Measurements from ENCODE around the gene CHD9.
"Not testable (repeated sequence)": the region's sequence is repeated elsewhere in the genome, so short reads cannot be mapped to it uniquely, and the experiment has no call there.

The CHD9 gene

GRCh38 chr16:53131363-53132071 is 76.7 kb downstream of the CHD9 start:
- no peak for DNase-seq (ENCODE audit: low read depth, low spot score)

GRCh38 chr16:53132406-53132805 is 77.6 kb downstream of the CHD9 start:
- DNase-seq (ENCODE audit: low read depth, low spot score), result no peak

DNA sequence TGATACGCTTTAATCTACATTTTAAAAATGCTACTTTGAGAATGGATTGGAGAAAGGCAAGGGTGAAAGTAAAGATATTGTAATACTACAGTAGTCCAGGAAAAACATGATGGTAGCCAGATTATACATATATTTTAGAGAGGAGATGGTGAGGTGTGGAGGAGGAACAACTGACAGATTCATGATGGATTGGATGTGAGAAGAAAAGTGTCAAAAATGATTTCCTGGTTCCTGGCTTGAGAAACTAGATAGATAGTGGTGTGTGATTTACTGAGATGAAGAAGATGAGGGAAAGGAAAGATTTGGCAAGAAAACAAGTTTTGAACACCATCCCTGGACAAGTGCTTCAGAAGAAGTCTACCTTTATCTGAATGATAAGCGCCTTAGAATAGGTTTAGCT is 80.5 kb downstream of the CHD9 start:
- DNase-seq (ENCODE audit: low read depth, low spot score), result no peak

DNA sequence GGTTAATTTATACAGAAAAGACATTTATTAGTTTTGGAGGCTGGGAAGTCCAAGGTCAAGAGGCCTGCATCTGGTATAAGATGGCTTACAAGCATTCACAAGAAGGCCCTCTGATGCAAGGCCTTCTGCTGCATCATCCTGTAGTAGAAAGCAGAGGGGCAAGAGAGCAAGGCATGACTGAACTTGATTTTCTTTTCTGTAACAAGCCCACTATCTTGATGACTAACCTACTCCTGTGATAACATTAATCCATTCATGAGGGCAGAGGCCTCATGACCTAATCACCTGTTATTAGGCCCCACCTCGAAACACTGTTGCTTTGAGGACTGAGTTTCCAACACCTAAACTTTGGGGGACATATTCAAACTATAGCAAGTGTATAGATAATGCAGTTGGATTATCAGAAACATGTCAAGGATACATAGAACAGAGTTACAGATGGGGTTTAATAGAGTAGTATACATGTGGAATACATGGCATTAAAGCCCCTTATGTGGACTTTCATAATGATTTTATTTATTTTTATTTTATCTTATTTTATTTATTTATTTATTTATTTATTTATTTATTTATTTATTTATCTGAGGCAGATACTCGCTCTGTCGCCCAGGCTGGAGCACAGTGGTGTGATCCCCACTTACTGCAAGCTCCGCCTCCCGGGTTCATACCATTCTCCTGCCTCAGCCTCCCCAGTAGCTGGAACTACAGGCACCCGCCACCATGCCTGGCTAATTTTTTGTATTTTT is 88.2 kb downstream of the CHD9 start:
- DNase-seq (ENCODE audit: low read depth, low spot score), result no peak

DNA sequence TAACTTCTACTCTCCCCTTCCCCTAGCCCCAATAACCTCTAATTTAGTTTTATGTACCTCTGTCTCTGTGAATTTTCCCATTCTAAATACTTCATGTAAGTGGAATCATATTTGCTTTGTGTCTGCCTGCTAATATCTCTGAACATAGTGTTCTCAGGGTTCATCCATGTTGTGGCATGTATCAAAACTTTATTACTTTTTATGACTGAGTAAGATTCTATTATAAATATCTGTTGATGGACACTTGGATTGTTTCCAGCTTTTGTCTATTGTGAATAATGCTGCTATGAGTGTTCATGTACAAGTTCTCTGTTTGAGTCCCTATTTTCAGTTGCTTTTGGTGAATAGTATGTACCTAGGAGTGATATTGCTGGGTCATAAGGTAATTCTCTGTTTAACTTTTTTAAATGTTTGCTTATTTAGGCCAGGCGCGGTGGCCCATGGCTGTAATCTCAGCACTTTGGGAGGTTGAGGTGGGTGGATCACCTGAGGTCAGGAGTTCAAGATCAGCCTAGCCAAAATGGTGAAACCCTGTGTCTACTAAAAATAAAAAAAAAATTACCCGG is 92.8 kb downstream of the CHD9 start:
- DNase-seq (ENCODE audit: low read depth, low spot score), result no peak

GRCh38 chr16:53150769-53151168 is 96.0 kb downstream of the CHD9 start:
- DNase-seq (ENCODE audit: low read depth, low spot score), result no peak

- DNase-seq (ENCODE audit: low read depth, low spot score), result no peak
Measured at GRCh38 chr16:53152329-53152728, 97.5 kb downstream of the CHD9 start.

GRCh38 chr16:53153130-53153529 is 98.3 kb downstream of the CHD9 start:
- no peak for DNase-seq (ENCODE audit: low read depth, low spot score)

GRCh38 chr16:53154513-53154912 is 99.7 kb downstream of the CHD9 start:
- DNase-seq (ENCODE audit: low read depth, low spot score), result no peak

GRCh38 chr16:53156516-53156915 is 101.7 kb downstream of the CHD9 start:
- no peak for DNase-seq (ENCODE audit: low read depth, low spot score)

GRCh38 chr16:53159781-53160436 is 105.1 kb downstream of the CHD9 start:
- DNase-seq (ENCODE audit: low read depth, low spot score), result no peak

GRCh38 chr16:53166099-53166498 is 111.3 kb downstream of the CHD9 start:
- no peak for DNase-seq (ENCODE audit: low read depth, low spot score)

DNA sequence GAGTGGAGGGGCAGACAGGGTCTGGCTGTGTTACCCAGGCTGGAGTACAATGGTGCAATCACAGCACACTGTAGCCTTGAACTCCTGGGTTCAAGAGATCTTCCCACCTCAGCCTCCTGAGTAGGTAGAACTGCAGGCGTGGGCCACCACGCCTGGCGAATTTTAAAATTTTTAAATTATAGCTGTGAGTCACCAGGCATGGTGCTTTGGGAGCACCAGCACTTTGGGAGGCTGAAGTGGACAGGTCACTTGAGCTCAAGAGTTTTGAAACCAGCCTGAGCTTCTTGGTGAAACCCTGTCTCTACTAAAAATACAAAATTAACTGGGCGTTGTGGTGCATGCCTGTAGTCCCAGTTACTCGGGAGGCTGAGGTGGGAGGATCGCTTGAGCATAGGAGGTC is 114.0 kb downstream of the CHD9 start:
- no peak for DNase-seq (ENCODE audit: low read depth, low spot score)

DNA sequence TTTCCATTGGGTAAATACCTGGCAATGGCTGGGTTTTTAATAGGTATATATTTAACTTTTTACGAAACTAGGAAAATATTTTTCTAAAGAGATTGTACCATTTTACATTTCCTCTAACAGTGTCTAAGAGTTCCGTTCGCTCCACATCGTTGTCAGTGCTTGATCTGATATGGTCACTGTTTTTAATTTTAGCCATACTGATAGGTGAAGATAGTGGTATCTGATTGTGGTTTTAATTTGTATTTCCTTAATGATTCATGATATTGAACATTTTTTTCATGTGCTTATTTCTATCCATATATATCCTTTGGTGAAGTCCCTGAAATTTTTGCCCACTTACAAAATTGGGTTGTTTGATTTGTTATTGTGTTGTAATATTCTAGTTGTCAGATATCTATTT is 117.7 kb downstream of the CHD9 start:
- DNase-seq (ENCODE audit: low read depth, low spot score), result no peak

DNA sequence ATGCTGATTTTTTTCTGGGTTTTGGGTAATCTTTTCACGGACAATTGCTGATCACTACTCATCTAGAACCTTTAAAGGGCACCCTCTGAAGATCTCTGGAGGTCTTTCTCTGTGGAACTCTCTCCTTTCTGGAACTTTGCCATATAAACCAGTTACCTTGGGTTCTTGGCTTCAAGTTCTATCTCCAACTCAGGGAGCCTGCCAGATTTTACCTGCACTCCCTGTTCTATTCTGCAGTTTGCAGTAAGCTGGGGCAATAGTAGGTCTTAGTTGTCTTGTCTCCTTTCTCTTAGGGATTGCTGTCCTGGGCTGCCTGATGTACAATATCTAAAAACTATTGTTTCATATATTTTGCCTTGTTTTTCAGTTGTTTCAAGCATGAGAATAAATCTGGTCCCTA is 120.3 kb downstream of the CHD9 start:
- no peak for DNase-seq (ENCODE audit: low read depth, low spot score)

GRCh38 chr16:53176434-53176833 is 121.6 kb downstream of the CHD9 start:
- DNase-seq (ENCODE audit: low read depth, low spot score), result no peak

DNA sequence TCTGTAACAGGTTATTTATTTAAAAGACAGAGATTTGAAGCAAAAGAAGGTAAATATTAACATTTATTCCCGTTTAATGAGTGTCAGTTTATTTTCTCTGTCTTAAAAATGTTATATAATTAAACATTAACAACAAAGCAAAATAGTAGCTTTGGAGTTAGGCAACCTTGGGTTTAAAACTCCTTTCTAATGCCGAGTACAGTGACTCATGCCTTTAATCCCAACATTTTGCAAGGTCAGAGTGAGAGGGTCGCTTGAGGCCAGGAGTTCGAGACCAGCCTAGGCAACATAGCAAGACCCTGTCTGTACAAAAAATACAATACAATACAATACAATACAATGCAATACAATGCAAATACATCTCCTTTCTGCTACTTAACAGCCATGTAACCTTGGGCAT is 128.7 kb downstream of the CHD9 start:
- no peak for DNase-seq (ENCODE audit: low read depth, low spot score)

DNA sequence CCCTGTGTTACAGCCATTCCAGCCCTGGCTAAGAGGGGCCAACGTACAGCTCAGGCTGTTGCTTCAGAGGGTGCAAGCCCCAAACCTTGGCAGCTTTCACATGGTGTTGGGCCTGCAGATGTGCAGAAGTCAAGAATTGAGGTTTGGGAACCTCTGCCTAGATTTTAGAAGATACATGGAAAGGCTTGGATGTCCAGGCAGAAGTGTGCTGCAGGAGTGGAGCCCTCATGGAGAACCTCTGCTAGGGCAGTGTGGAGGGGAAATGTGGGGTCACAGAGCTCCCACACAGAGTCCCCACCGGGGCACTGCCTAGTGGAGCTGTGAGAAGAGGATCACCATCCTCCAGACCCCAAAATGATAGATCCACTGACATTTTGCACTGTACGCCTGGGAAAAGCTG is 130.9 kb downstream of the CHD9 start:
- DNase-seq (ENCODE audit: low read depth, low spot score), result not testable (repeated sequence)

- DNase-seq (ENCODE audit: low read depth, low spot score), result no peak
Measured at GRCh38 chr16:53187775-53188174, 133.0 kb downstream of the CHD9 start.

DNA sequence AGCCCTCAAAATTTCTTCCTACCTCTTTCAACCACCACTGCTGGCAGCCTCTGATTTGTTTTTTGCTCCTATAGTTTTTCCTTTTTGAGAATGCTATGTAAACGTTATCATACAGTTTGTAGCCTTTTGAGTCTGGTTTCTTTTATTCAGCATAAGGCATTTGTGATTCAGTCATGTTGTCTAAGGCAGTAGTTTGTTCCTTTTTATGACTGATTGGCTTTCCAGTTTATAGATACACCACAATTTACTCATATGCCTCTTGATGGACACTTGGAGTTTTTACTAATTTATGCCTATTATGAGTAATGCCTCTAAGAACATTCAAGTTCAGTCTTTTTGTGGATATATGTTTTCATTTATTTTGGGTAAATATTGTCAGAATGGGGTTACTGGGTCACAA is 136.6 kb downstream of the CHD9 start:
- no peak for DNase-seq (ENCODE audit: low read depth, low spot score)

- DNase-seq (ENCODE audit: low read depth, low spot score), result no peak
Measured at GRCh38 chr16:53198933-53199332, 144.1 kb downstream of the CHD9 start.

- DNase-seq (ENCODE audit: low read depth, low spot score), result no peak
Measured at GRCh38 chr16:53201900-53202299, 147.1 kb downstream of the CHD9 start.

DNA sequence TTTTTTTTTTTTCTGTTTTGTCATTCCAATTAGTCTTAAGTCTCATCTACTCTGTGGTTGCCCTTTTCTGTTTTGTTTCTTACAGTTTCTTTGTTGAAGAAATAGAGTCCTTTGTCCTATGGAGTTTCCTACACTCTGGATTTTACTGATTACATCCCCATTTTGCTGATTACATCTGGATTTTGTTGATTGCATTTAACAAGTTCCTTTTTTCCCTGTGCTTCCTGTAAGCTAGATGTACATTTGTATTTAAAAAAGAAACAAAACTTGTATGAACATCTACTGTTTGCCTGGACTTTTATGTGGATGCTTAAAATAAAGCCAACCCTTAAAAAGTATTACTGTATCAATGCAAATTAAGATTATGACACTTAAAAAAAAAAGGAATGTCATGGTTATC is 147.6 kb downstream of the CHD9 start:
- no peak for DNase-seq (ENCODE audit: low read depth, low spot score)

Measured in brain pericyte (primary cell).